Muscle of back (tissue), 11 donors: ENCODE measurements around the gene RHOBTB3. TPM values are rescaled to one million over a fixed set of nuclear protein-coding genes. Genes with fewer than 3 reads are reported as not detected.

Experiments
- DNase-seq, 3 donors: peaks; one replicate each; pipeline versions ENCODE4 v3.0.0 to v3.0.0-alpha.2; 2013
- polyA plus RNA-seq, 10 donors: library from polyadenylated mRNA; unstranded; fragments of 120-200 nt; gene quantifications; one replicate each; pipeline ENCODE4 v1.2.1, GENCODE V29; 2013; ENCODE audit not compliant: insufficient read length in 10 of 10

RHOBTB3 gene
- polyA plus RNA-seq, 10 donors = 81.1 to 131 (median 97.7) TPM

- DNase-seq = no peak
Observed at GRCh38 chr5:95838001-95838520, 106.9 kb downstream of the RHOBTB3 start.

- DNase-seq = no peak
Observed at GRCh38 chr5:95838556-95838955, 107.4 kb downstream of the RHOBTB3 start.

- DNase-seq = no peak
Observed at GRCh38 chr5:95839658-95840057, 108.5 kb downstream of the RHOBTB3 start.

GRCh38 chr5:95840956-95841705, 110.0 kb downstream of the RHOBTB3 start:
- DNase-seq = no peak

- DNase-seq = no peak
Observed at GRCh38 chr5:95841914-95842812, 111.0 kb downstream of the RHOBTB3 start.

GRCh38 chr5:95842854-95843544, 111.9 kb downstream of the RHOBTB3 start:
- peak in 1 of 3 donors; percentile 49 for DNase-seq

GRCh38 chr5:95843733-95844223, 112.6 kb downstream of the RHOBTB3 start:
- no peak for DNase-seq

GRCh38 chr5:95845391-95845790, 114.3 kb downstream of the RHOBTB3 start:
- DNase-seq = no peak

Other genes with a start within 250 kb of the RHOBTB3 start
- 10 to 100 TPM; 42.7 to 81.9 (median 57.6) TPM for gene SKIC3, start 176.4 kb upstream of the RHOBTB3 start, polyA plus RNA-seq
- gene ARSK, start 176.2 kb upstream of the RHOBTB3 start, polyA plus RNA-seq = 10 to 100 TPM in 4 of 10 donors, 1 to 10 TPM in 6; 7.1 to 13.6 (median 8.7) TPM
- gene GPR150, start 111.2 kb upstream of the RHOBTB3 start, polyA plus RNA-seq = under 1 TPM in 8 of 10 donors, not detected in 2; 0.08 to 0.17 (median 0.12) TPM
- 1 to 10 TPM; 2.6 to 8.7 (median 3.8) TPM for gene RFESD, start 84.6 kb upstream of the RHOBTB3 start, polyA plus RNA-seq
- 1 to 10 TPM; 1.0 to 3.2 (median 1.8) TPM for gene SPATA9, start 48.3 kb upstream of the RHOBTB3 start, polyA plus RNA-seq
- 10 to 100 TPM in 9 of 10 donors, 1 to 10 TPM in 1; 8.7 to 21.2 (median 11.7) TPM for gene GLRX, start 91.4 kb downstream of the RHOBTB3 start, polyA plus RNA-seq
- gene ELL2, start 230.5 kb downstream of the RHOBTB3 start, polyA plus RNA-seq = 1 to 10 TPM; 2.2 to 5.4 (median 3.7) TPM